Measurements from ENCODE around the gene L3MBTL1. TPM values are rescaled to one million over a fixed set of nuclear protein-coding genes. Genes with fewer than 3 reads are reported as not detected.
A peak's percentile ranks its signal among the peaks of the same experiment; 100 is the strongest.

Gene L3MBTL1
- polyA plus RNA-seq, 4 donors: 9.5 to 33.2 (median 20.9) TPM

DNA sequence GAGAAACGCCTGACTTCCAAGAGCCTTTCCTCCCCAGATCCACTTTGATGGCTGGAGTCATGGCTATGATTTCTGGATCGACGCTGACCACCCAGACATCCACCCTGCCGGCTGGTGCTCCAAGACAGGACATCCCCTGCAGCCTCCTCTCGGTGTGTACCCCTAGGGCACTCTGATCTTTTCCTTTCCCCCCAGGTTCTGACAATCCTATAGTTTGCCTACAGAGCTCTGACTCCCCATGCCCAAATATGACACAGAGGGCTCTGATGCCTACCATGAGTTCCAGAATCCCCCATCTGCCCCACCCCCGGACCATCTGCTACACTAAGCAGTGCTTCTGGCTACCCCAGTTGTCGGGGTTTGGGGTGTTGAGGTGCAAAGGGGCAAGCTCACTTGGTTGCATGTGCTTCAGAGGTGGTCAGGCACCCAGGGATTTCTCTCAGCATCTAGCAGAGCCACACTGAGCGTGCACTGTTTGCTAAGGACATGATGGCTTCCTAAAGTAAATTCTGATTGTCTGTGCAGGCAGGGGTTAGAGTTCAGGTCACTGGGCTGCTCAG lies 27.4 kb downstream of the L3MBTL1 start:
- no peak for DNase-seq (ENCODE audit: low read depth in 4 of 4, low spot score in 2 of 4)

DNA sequence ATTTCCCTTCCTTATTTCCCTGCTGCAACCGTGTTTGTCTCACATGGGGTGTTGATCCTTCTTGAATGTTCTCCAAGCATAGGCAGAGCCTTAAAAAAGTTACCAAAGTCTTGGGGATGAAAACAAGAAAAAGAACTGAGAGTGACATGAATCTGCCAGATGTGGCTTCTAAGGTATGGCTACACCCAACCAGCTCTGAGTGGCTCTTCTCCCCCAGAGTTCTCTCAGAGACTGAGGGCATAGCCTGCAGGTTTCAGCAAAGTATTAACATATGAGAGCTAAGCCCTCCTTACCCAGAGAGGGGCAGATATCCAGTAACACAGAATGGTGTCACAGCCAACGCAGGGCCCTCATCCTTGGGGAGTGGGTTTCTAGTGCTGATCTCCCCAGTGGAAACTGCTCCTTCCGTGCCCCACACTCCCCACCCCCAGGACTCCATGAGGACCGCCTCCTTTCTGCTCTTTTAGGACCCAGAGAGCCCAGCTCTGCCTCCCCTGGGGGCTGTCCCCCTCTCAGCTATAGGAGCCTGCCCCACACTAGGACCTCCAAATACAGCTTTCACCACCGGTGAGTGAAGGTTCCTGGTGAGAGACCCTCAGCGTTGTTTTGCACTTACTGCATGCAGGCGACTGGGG lies 28.0 kb downstream of the L3MBTL1 start:
- DNase-seq (ENCODE audit: low read depth in 4 of 4, low spot score in 2 of 4): no peak

DNA sequence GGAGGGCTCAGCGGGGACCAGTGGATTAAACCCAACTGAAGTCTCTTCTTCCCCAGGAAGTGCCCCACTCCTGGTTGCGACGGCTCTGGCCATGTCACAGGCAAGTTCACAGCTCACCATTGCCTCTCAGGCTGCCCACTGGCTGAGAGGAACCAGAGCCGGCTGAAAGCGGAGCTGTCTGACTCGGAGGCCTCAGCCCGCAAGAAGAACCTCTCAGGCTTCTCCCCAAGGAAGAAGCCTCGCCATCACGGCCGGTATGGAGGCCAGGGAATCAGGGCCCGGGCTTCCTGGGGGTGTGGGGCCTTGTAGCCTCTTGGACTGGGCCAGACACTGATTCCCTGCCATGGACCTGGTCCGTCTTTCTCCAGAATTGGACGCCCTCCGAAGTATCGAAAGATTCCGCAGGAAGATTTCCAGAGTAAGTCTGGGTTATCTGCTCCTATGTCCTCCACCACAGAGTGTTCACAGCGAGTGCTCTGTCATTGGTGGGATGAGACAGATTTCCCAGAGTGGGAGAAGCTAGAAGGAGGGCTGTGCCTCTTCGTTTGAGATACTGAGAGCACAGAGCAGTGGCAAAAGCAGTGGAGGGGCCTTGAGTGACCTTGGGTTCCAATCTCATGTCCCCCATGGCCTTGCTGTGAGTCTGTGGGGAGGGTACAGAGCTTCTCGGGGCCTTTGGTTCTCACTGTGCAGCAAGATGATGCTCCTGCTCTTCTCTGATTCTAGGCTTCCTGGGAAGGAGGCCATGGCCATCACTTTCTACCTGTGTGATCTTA lies 28.7 kb downstream of the L3MBTL1 start:
- no peak for DNase-seq (ENCODE audit: low read depth in 4 of 4, low spot score in 2 of 4)

DNA sequence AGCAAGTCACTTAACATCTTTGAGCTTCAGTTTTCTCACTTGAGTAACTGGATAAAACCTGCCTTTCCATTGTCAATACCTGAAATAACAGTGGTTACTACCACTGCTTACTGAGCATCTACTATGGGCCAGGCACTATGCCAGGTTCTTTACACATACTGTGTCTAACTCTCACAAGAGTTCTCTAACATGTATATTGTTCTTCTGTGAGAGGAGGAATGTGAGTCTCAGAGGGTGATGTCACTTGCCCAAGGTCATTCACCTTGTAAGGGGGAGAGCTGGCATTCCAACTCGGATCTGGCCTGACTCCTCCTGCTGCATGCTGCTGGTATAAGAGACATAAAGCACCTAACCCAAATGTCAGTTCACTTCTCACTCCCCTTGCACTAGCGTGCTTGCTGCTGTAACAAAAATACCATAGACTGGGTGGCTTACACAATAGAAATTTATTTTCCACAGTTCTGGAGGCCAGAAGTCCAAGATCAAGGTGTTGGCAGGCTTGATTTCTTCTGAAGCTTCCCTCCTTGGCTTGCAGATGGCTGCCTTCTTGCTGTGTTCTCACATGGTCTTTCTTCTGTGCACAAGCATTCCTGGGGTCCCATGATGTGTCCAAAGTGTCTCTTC lies 29.4 kb downstream of the L3MBTL1 start:
- no peak for DNase-seq (ENCODE audit: low read depth in 4 of 4, low spot score in 2 of 4)

- DNase-seq (ENCODE audit: low read depth in 4 of 4, low spot score in 2 of 4): peak in 1 of 4 donors; percentile 51
These were observed 30.7 kb downstream of the L3MBTL1 start for GRCh38 chr20:43537921-43538877.

GRCh38 chr20:43538878-43539700 lies 31.6 kb downstream of the L3MBTL1 start:
- DNase-seq (ENCODE audit: low read depth in 4 of 4, low spot score in 2 of 4): no peak

GRCh38 chr20:43539975-43540672 lies 32.6 kb downstream of the L3MBTL1 start:
- no peak for DNase-seq (ENCODE audit: low read depth in 4 of 4, low spot score in 2 of 4)

GRCh38 chr20:43540673-43541060 lies 33.2 kb downstream of the L3MBTL1 start:
- no peak for DNase-seq (ENCODE audit: low read depth in 4 of 4, low spot score in 2 of 4)

DNA sequence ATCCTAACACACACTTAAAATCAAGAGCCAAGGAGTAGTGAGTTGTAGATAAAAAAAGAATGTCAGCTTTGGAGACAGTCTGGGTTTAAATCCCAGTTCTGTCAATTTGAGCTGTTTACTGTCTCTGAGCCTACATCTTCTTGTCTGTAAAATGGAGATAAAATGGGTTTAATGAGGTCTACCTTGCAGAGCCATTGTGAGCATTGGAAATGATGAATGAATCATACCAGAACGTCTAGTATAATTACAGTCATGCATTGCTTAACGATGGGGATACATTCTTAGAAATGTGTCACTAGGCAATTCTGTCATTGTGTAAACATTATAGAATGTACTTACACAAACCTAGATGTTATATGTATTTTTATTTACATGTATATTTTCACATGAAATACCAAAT lies 33.7 kb downstream of the L3MBTL1 start:
- no peak for DNase-seq (ENCODE audit: low read depth in 4 of 4, low spot score in 2 of 4)

- no peak for DNase-seq (ENCODE audit: low read depth in 4 of 4, low spot score in 2 of 4)
These were observed 34.7 kb downstream of the L3MBTL1 start for GRCh38 chr20:43542161-43542560.

GRCh38 chr20:43542674-43543073 lies 35.2 kb downstream of the L3MBTL1 start:
- no peak for DNase-seq (ENCODE audit: low read depth in 4 of 4, low spot score in 2 of 4)

DNA sequence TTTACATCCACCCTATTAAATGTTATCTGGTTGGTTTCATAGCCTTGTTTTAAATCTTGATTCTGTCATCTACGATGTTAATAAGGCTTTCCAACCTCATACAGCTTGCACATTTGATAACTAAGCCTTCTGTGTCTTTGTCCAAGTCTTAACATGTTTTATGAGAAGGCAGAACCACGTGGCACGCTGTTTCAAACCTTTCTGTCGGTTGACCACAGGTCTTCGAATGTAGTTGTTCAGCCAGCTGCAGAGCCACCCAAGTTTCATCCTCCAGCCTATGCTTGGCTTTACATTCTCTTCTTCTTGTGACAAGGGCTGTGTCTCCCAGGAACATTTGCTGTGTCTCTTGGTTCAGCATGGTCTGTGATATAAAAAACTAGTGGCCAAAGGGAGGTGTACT lies 35.6 kb downstream of the L3MBTL1 start:
- DNase-seq (ENCODE audit: low read depth in 4 of 4, low spot score in 2 of 4): no peak

DNA sequence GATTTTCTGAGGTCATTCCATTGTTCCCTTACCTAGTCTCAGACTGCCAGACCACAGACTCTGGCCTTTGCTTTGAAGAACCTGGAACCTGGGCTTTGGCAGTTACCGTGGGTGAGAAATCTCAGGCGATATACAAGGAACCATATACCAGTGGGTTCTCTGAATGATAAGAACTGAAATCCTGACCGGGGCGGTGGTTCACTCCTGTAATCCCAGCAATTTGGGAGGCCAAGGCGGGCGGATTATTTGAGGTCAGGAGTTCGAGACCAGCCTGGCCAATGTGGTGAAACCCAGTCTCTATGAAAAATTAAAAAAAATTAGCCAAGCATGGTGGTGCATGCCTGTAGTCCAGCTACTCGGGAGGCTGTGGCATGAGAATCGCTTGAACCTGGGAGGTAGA lies 37.0 kb downstream of the L3MBTL1 start:
- DNase-seq (ENCODE audit: low read depth in 4 of 4, low spot score in 2 of 4): no peak

GRCh38 chr20:43545837-43546578 lies 38.5 kb downstream of the L3MBTL1 start:
- no peak for DNase-seq (ENCODE audit: low read depth in 4 of 4, low spot score in 2 of 4)

DNA sequence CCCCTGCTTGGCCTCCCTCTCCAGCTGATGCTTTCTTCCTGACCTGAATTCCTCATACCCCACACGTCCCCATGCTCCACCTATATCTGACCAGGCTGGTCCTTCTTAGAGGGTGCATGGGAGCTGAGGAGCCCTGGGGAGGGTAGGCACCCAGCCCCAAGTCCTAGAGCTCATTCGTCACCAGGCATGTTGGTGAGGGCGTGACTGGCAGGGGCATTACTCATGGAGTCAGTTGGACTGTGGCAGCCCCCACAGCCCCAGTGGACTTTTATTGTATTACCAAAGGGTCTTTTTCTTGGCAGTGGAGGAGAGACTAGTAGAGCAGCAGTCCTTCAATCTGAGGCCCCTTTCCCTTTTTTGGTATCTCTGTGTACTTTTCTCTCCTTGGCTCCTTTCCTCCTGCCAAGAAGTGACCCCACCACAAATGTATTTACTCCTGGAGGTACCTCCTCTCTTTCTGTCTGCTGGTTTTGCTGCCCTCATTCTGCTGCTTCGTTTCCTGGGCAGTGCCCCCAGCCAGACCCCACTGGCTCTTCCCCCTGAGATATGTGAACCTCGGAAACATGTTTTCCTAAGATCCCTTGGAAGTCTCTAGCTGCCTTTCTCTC lies 40.9 kb downstream of the L3MBTL1 start:
- DNase-seq (ENCODE audit: low read depth in 4 of 4, low spot score in 2 of 4): no peak

DNA sequence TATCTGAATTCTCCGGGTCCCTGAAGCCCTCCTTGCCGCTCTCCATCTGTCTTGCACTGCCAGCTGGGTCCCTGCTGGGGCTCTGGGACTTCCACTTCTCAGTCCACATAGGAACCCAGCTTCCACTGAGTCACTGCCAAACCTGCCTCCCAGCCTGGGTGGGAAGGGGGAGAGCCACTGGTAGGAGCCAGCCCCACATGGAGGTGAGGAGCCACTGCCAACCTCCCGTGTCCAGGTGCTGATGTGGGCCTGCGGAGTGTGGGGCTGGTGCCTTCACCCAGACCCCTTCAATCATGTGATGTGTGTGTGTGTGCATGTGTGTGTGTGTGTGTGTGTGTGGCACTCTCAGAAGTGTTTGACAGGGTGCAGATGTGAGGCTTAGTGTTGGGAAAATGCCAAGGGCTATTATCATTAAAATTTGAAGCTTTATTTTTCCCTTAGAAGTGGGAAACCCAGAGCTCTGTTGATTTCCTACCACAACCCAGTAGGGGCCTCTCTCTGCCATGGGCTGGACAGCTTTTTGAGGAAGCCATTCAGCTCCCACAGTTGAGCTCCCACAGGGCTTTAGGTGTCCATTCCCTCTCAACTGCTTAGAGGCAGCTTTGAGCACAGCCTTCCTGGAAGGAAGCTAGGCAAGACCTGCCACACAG lies 42.0 kb downstream of the L3MBTL1 start:
- no peak for DNase-seq (ENCODE audit: low read depth in 4 of 4, low spot score in 2 of 4)

DNA sequence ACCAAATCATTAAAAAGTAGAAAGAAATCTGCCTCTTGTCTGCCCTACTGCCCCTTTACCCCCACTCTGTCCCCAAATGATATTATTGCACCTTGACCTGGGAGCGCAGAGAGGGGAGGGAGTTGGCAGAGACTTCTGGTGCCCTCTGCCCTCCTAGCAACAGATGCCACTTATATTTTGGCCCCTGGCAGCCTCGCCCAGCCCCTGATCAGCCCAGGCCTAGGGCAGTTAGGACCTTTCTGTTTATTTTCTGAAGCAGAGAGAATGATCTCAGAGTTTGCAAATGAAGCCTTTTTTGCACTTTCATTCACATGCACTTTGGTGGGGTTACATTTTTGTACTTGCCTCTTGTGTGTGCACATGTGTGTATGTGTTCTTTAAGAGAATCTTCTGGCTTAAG lies 43.0 kb downstream of the L3MBTL1 start:
- DNase-seq (ENCODE audit: low read depth in 4 of 4, low spot score in 2 of 4): no peak
